Uterus (tissue), 4 donors: ENCODE results near the gene PCDHB12. TPM values are rescaled to one million over a fixed set of nuclear protein-coding genes. Genes with fewer than 3 reads are reported as not detected.

ENCODE experiments used
- DNase-seq, 2 donors: peaks; one replicate each; pipeline ENCODE4 v3.0.0-alpha.2; 2019 to 2020
- H3K27ac ChIP-seq, 2 donors: fragments of 200-600 bp; sonication (generic); 1 replicate in 1 of 2; 2 replicates in 1 of 2; pipeline ENCODE4 v1.5.1; 2016 to 2018
- H3K27me3 ChIP-seq, 2 donors: fragments of 200-600 bp; sonication (generic); one replicate each; pipeline ENCODE4 v1.5.1; 2018 to 2019; ENCODE audit warnings: control low read depth in 1 of 2
- H3K36me3 ChIP-seq, 2 donors: fragments of 200-600 bp; sonication (generic); one replicate each; pipeline ENCODE4 v1.5.1; 2019; ENCODE audit warnings: control low read depth in 1 of 2
- H3K4me1 ChIP-seq, 2 donors: fragments of 200-600 bp; sonication (generic); one replicate each; pipeline ENCODE4 v1.5.1; 2018 to 2019; ENCODE audit warnings: control low read depth in 1 of 2
- H3K4me3 ChIP-seq, 2 donors: fragments of 200-600 bp; sonication (generic); 1 replicate in 1 of 2; 2 replicates in 1 of 2; pipeline ENCODE4 v1.5.1; 2018 to 2019; ENCODE audit warnings: mild to moderate bottlenecking in 1 of 2
- H3K9me3 ChIP-seq, 2 donors: fragments of 200-600 bp; sonication (generic); one replicate each; pipeline ENCODE4 v1.5.1; 2019; ENCODE audit warnings: control low read depth in 1 of 2
- CTCF ChIP-seq, 4 experiments: fragments of 200-600 bp in 2 of 4; fragments of 450-650 bp in 2 of 4; sonication (generic) in 2 of 4; IDR thresholded peaks; one replicate each; pipeline ENCODE4 v1.5.1; 2016 to 2019; ENCODE audit warnings: antibody characterized with exemption in 4 of 4, mild to moderate bottlenecking in 2 of 4, moderate library complexity in 1 of 4
- POLR2A ChIP-seq, 2 donors: fragments of 450-650 bp; IDR thresholded peaks; one replicate each; pipeline ENCODE4 v1.6.1; 2016; ENCODE audit warnings: antibody characterized with exemption in 2 of 2, mild to moderate bottlenecking in 1 of 2, moderate library complexity in 1 of 2
- intact Hi-C: fragments of 100-400 bp; cut with DNase I; formaldehyde crosslinking; loops from one replicate; pipeline ENCODE4 v1.15.1; 2023; ENCODE audit warnings: low total_unique reads
- total RNA-seq, 4 donors: library from RNA; depleted of rRNA in 3 of 4; stranded (reverse); fragments of >200 nt in 3 of 4; gene quantifications; one replicate each; pipeline versions ENCODE4 v1.1.0 to v1.2.4, GENCODE V29; 2014 to 2023
- donor health status: DM: yes; HTN: yes; CAD: no.

The PCDHB12 gene
- total RNA-seq, 4 donors from 2014 or later, result 0.88 to 20.5 (median 9.1) TPM

- intact Hi-C loops, result no loop called here
- DNase-seq, result no peak
- H3K4me3 ChIP-seq, result no peak overlapping the region
- H3K36me3 ChIP-seq, result no peaks in the 10 kb centered on the region
- no peaks in the 10 kb centered on the region for H3K4me1 ChIP-seq
- TF ChIP-seq CTCF (IDR thresholded peaks at IDR 0.05) (no peak), POLR2A (IDR thresholded peaks at IDR 0.05) (no peak)
- peaks cover 0 to 96% of the 10 kb centered on the region in 2 donors for H3K9me3 ChIP-seq
- H3K27ac ChIP-seq, result no peak overlapping the region
- H3K27me3 ChIP-seq, result no peaks in the 10 kb centered on the region
Observed at GRCh38 chr5:141250576-141250975, 42.1 kb downstream of the PCDHB12 start.

- H3K4me3 ChIP-seq, result no peak overlapping the region
- H3K36me3 ChIP-seq, result no peaks in the 10 kb centered on the region
- no peak for DNase-seq
- H3K4me1 ChIP-seq, result no peaks in the 10 kb centered on the region
- no peak overlapping the region for H3K27ac ChIP-seq
- peaks cover 0 to 100% of the 10 kb centered on the region in 2 donors for H3K9me3 ChIP-seq
- intact Hi-C loops, result no loop called here
- TF ChIP-seq CTCF (IDR thresholded peaks at IDR 0.05) (no peak), POLR2A (IDR thresholded peaks at IDR 0.05) (no peak)
- H3K27me3 ChIP-seq, result no peaks in the 10 kb centered on the region
Observed at GRCh38 chr5:141258464-141258863, 49.9 kb downstream of the PCDHB12 start.

GRCh38 chr5:141258948-141259347 is 50.4 kb downstream of the PCDHB12 start:
- peaks cover 0 to 100% of the 10 kb centered on the region in 2 donors for H3K9me3 ChIP-seq
- intact Hi-C loops, result no loop called here
- H3K4me3 ChIP-seq, result no peak overlapping the region
- H3K4me1 ChIP-seq, result no peaks in the 10 kb centered on the region
- no peak for TF ChIP-seq POLR2A (IDR thresholded peaks at IDR 0.05)
- no peak for TF ChIP-seq CTCF (IDR thresholded peaks at IDR 0.05)
- H3K36me3 ChIP-seq, result no peaks in the 10 kb centered on the region
- no peak for DNase-seq
- no peak overlapping the region for H3K27ac ChIP-seq
- H3K27me3 ChIP-seq, result no peaks in the 10 kb centered on the region

- intact Hi-C loops, result no loop called here
- Histone ChIP-seq H3K27me3 (no peaks in the 10 kb centered on the region), H3K27ac (no peak overlapping the region), H3K4me3 (no peak overlapping the region), H3K9me3 (peaks cover 0 to 100% of the 10 kb centered on the region in 2 donors), H3K4me1 (no peaks in the 10 kb centered on the region), H3K36me3 (no peaks in the 10 kb centered on the region)
- DNase-seq, result no peak
- TF ChIP-seq CTCF (IDR thresholded peaks at IDR 0.05) (no peak), POLR2A (IDR thresholded peaks at IDR 0.05) (no peak)
Observed at GRCh38 chr5:141260458-141261237, 52.1 kb downstream of the PCDHB12 start.

- Histone ChIP-seq H3K27ac (no peak overlapping the region), H3K36me3 (no peaks in the 10 kb centered on the region), H3K4me1 (no peaks in the 10 kb centered on the region), H3K27me3 (no peaks in the 10 kb centered on the region), H3K4me3 (no peak overlapping the region), H3K9me3 (peaks cover 0 to 100% of the 10 kb centered on the region in 2 donors)
- TF ChIP-seq POLR2A (IDR thresholded peaks at IDR 0.05), result no peak
- TF ChIP-seq CTCF (IDR thresholded peaks at IDR 0.05), result no peak
- no peak for DNase-seq
- intact Hi-C loops, result no loop called here
Observed at GRCh38 chr5:141261238-141261546, 52.7 kb downstream of the PCDHB12 start.

Other genes with a start within 250 kb of the PCDHB12 start
- gene PCDHAC2, start 242.2 kb upstream of the PCDHB12 start, total RNA-seq, result 1 to 10 TPM in 2 of 4 donors, under 1 TPM in 2; under 0.01 to 7.1 (median 1.1) TPM
- gene PCDHB1, start 157.3 kb upstream of the PCDHB12 start, total RNA-seq, result under 1 TPM in 1 of 4 donors, not detected in 3; 0.28 TPM
- gene PCDHB2, start 114.1 kb upstream of the PCDHB12 start, total RNA-seq, result 1 to 10 TPM in 3 of 4 donors, not detected in 1; 2.3 to 8.4 (median 4.9) TPM
- gene PCDHB3, start 108.2 kb upstream of the PCDHB12 start, total RNA-seq, result 1 to 10 TPM; 1.0 to 6.9 (median 2.8) TPM
- 10 to 100 TPM in 1 of 4 donors, 1 to 10 TPM in 2, under 1 TPM in 1; 0.59 to 10.5 (median 6.0) TPM for gene PCDHB4, start 86.9 kb upstream of the PCDHB12 start, total RNA-seq
- 10 to 100 TPM in 3 of 4 donors, 1 to 10 TPM in 1; 1.2 to 16.4 (median 12.6) TPM for gene PCDHB5, start 73.5 kb upstream of the PCDHB12 start, total RNA-seq
- 1 to 10 TPM in 3 of 4 donors, under 1 TPM in 1; 0.51 to 4.2 (median 1.7) TPM for gene PCDHB6, start 58.7 kb upstream of the PCDHB12 start, total RNA-seq
- gene PCDHB7, start 36.1 kb upstream of the PCDHB12 start, total RNA-seq, result 1 to 10 TPM in 3 of 4 donors, under 1 TPM in 1; 0.51 to 8.0 (median 5.7) TPM
- gene PCDHB8, start 30.9 kb upstream of the PCDHB12 start, total RNA-seq, result 1 to 10 TPM in 2 of 4 donors, under 1 TPM in 2; under 0.01 to 5.4 (median 2.1) TPM
- 10 to 100 TPM in 1 of 4 donors, 1 to 10 TPM in 3; 3.8 to 10.2 (median 5.0) TPM for gene PCDHB16, start 26.3 kb upstream of the PCDHB12 start, total RNA-seq
- 1 to 10 TPM; 1.8 to 5.5 (median 4.8) TPM for gene PCDHB9, start 21.6 kb upstream of the PCDHB12 start, total RNA-seq
- 1 to 10 TPM; 2.6 to 8.3 (median 4.7) TPM for gene PCDHB10, start 16.4 kb upstream of the PCDHB12 start, total RNA-seq
- 1 to 10 TPM; 2.4 to 9.8 (median 6.9) TPM for gene PCDHB11, start 9.1 kb upstream of the PCDHB12 start, total RNA-seq
- gene PCDHB13, start 5.2 kb downstream of the PCDHB12 start, total RNA-seq, result 10 to 100 TPM in 1 of 4 donors, 1 to 10 TPM in 3; 6.2 to 26.1 (median 8.5) TPM
- 10 to 100 TPM in 2 of 4 donors, 1 to 10 TPM in 2; 3.6 to 14.7 (median 9.3) TPM for gene PCDHB14, start 14.6 kb downstream of the PCDHB12 start, total RNA-seq
- gene PCDHB15, start 36.7 kb downstream of the PCDHB12 start, total RNA-seq, result 10 to 100 TPM in 3 of 4 donors, 1 to 10 TPM in 1; 5.0 to 17.8 (median 12.1) TPM
- 1 to 10 TPM in 2 of 4 donors, under 1 TPM in 1, not detected in 1; 0.28 to 2.4 (median 2.3) TPM for gene SLC25A2, start 95.3 kb downstream of the PCDHB12 start, total RNA-seq
- 100 to 1,000 TPM in 2 of 4 donors, 10 to 100 TPM in 2; 76.1 to 121 (median 98.0) TPM for gene TAF7, start 112.1 kb downstream of the PCDHB12 start, total RNA-seq
- gene PCDHGA1, start 121.8 kb downstream of the PCDHB12 start, total RNA-seq, result 1 to 10 TPM in 2 of 4 donors, under 1 TPM in 2; under 0.01 to 3.3 (median 1.5) TPM
- gene PCDHGA2, start 130.0 kb downstream of the PCDHB12 start, total RNA-seq, result 10 to 100 TPM in 2 of 4 donors, 1 to 10 TPM in 2; 3.2 to 11.6 (median 9.3) TPM
- gene PCDHGA3, start 135.1 kb downstream of the PCDHB12 start, total RNA-seq, result 1 to 10 TPM in 3 of 4 donors, under 1 TPM in 1; 0.51 to 8.2 (median 5.6) TPM
- gene PCDHGB1, start 141.4 kb downstream of the PCDHB12 start, total RNA-seq, result 1 to 10 TPM in 3 of 4 donors, not detected in 1; 4.4 to 7.4 (median 6.9) TPM
- gene PCDHGA4, start 146.3 kb downstream of the PCDHB12 start, total RNA-seq, result 10 to 100 TPM in 1 of 4 donors, 1 to 10 TPM in 2, under 1 TPM in 1; 0.59 to 16.1 (median 8.7) TPM
- gene PCDHGB2, start 151.3 kb downstream of the PCDHB12 start, total RNA-seq, result 10 to 100 TPM in 2 of 4 donors, 1 to 10 TPM in 1, under 1 TPM in 1; 0.59 to 17.9 (median 8.7) TPM
- 10 to 100 TPM in 3 of 4 donors, 1 to 10 TPM in 1; 1.8 to 11.5 (median 11.2) TPM for gene PCDHGA5, start 155.4 kb downstream of the PCDHB12 start, total RNA-seq
- 10 to 100 TPM in 2 of 4 donors, 1 to 10 TPM in 1, under 1 TPM in 1; 0.59 to 14.1 (median 8.1) TPM for gene PCDHGB3, start 161.5 kb downstream of the PCDHB12 start, total RNA-seq
- 10 to 100 TPM in 3 of 4 donors, 1 to 10 TPM in 1; 4.4 to 16.6 (median 14.3) TPM for gene PCDHGA6, start 165.2 kb downstream of the PCDHB12 start, total RNA-seq
- 10 to 100 TPM in 3 of 4 donors, 1 to 10 TPM in 1; 10.0 to 14.1 (median 11.8) TPM for gene PCDHGA7, start 174.0 kb downstream of the PCDHB12 start, total RNA-seq
- gene PCDHGB4, start 179.0 kb downstream of the PCDHB12 start, total RNA-seq, result 10 to 100 TPM in 3 of 4 donors, 1 to 10 TPM in 1; 8.2 to 17.1 (median 14.9) TPM
- 1 to 10 TPM in 3 of 4 donors, under 1 TPM in 1; 0.59 to 9.0 (median 5.1) TPM for gene PCDHGA8, start 183.9 kb downstream of the PCDHB12 start, total RNA-seq
- 10 to 100 TPM in 3 of 4 donors, 1 to 10 TPM in 1; 10.0 to 33.6 (median 20.6) TPM for gene PCDHGB5, start 189.2 kb downstream of the PCDHB12 start, total RNA-seq
- gene PCDHGA9, start 194.1 kb downstream of the PCDHB12 start, total RNA-seq, result 10 to 100 TPM; 11.8 to 18.7 (median 16.7) TPM
- 10 to 100 TPM in 2 of 4 donors, 1 to 10 TPM in 2; 3.1 to 21.1 (median 11.5) TPM for gene PCDHGB6, start 199.3 kb downstream of the PCDHB12 start, total RNA-seq
- 10 to 100 TPM in 1 of 4 donors, 1 to 10 TPM in 3; 2.4 to 11.2 (median 6.6) TPM for gene PCDHGA10, start 204.3 kb downstream of the PCDHB12 start, total RNA-seq
- 10 to 100 TPM in 3 of 4 donors, 1 to 10 TPM in 1; 7.1 to 27.6 (median 18.1) TPM for gene PCDHGB7, start 209.0 kb downstream of the PCDHB12 start, total RNA-seq
- gene PCDHGA11, start 212.3 kb downstream of the PCDHB12 start, total RNA-seq, result 10 to 100 TPM in 3 of 4 donors, 1 to 10 TPM in 1; 9.4 to 13.2 (median 12.0) TPM
- 10 to 100 TPM in 3 of 4 donors, 1 to 10 TPM in 1; 2.9 to 22.0 (median 14.5) TPM for gene PCDHGA12, start 221.8 kb downstream of the PCDHB12 start, total RNA-seq